Omental fat pad (tissue), 4 donors: ENCODE results near the gene CLCF1. TPM values are rescaled to one million over a fixed set of nuclear protein-coding genes. Genes with fewer than 3 reads are reported as not detected.

Source experiments
- ATAC-seq: fragments of 150-250 bp; one replicate; pipeline ENCODE4 v1.9.1; 2016; ENCODE audit warnings: mild to moderate bottlenecking, moderate library complexity; ENCODE audit not compliant: low FRiP score
- DNase-seq: peaks from one replicate; pipeline ENCODE4 v3.0.0-alpha.2; 2019; ENCODE audit warnings: low spot score
- CTCF ChIP-seq, 3 donors: fragments of 450-650 bp; IDR thresholded peaks; one replicate each; pipeline ENCODE4 v1.5.1; 2016 to 2017; ENCODE audit warnings: antibody characterized with exemption in 3 of 3, mild to moderate bottlenecking in 3 of 3, moderate library complexity in 2 of 3
- total RNA-seq, 4 donors: library from RNA; depleted of rRNA; stranded (reverse); fragments of >200 nt; gene quantifications; one replicate each; pipeline ENCODE4 v1.1.0, GENCODE V29; 2016

CLCF1 gene
- total RNA-seq, 4 donors from 2014 or later, result 4.1 to 51.4 (median 25.1) TPM

GRCh38 chr11:67376063-67376820, 2.8 kb upstream of the CLCF1 start:
- no peak for ATAC-seq
- no peak for TF ChIP-seq CTCF (IDR thresholded peaks at IDR 0.05)
- DNase-seq, result no peak

GRCh38 chr11:67375320-67376055, 2.1 kb upstream of the CLCF1 start:
- ATAC-seq, result no peak
- DNase-seq, result no peak
- TF ChIP-seq CTCF (IDR thresholded peaks at IDR 0.05), result no peak

- TF ChIP-seq CTCF (IDR thresholded peaks at IDR 0.05), result no peak
- DNase-seq (no peak), ATAC-seq (peak; percentile 9)
Observed at GRCh38 chr11:67374571-67375281, 1.3 kb upstream of the CLCF1 start.

- DNase-seq (peak; percentile 70), ATAC-seq (peak; percentile 67)
- TF ChIP-seq CTCF (IDR thresholded peaks at IDR 0.05), result peak in 1 of 3 donors; percentile 11
Observed at GRCh38 chr11:67373648-67374570, 511 bp upstream of the CLCF1 start.

GRCh38 chr11:67372321-67372992, 941 bp downstream of the CLCF1 start:
- no peak for DNase-seq
- ATAC-seq, result no peak

More at GRCh38 chr11:67372321-67372992, 941 bp downstream of the CLCF1 start:
- no peak for TF ChIP-seq CTCF (IDR thresholded peaks at IDR 0.05)
